Stimulated activated CD4-positive, alpha-beta T cell treated with anti-CD3 and anti-CD28 coated beads, Interleukin-1b, Interleukin-23, amount 100 ng/mL, for 24 hours (primary cell): Measurements from ENCODE around the gene SYTL2.
A peak's percentile ranks its signal among the peaks of the same experiment; 100 is the strongest.
"Not testable (repeated sequence)": the region's sequence is repeated elsewhere in the genome, so short reads cannot be mapped to it uniquely, and the experiment has no call there.

Experiments
- DNase-seq, 4 experiments: peaks; one replicate each; pipeline ENCODE4 v3.0.0-alpha.2; 2020; ENCODE audit warnings: low read depth in 4 of 4, low spot score in 1 of 4

The SYTL2 gene

DNA sequence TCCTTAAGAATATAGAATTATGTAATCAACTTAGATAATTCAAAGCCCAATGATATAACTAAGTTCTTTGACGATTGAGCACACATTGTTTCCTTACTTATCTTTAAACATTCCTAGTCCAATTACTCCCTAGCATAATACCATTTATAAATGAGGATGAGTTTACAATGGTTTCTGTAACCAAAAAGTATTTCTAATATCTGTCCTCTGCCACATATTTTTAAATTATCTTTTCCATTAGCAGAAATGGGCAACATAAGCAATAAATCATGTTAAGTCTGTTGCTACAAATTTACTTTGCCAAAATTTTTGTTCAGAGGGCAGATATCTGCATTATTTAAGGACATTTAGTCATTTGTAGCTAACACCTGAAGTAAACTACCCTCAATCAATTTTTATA lies 152.8 kb downstream of the SYTL2 start:
- DNase-seq = no peak

DNA sequence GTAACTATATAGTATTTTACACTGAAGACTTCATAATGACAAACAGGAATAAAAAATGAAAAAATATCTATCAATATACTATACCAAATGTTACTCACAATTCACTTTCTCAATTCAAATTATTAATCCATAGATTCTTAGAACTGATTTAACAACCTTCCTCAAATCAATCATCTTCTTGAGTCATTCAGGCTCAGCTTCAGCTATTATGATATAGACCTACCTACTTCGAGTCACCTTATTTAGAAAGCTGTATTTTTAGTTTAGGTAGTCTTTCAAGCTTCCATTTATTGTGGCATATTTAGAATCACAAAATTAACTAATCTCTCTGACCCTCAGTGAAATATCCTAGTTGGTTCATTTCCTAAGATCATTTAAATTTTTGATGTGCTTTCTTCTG lies 154.2 kb downstream of the SYTL2 start:
- DNase-seq = no peak

DNA sequence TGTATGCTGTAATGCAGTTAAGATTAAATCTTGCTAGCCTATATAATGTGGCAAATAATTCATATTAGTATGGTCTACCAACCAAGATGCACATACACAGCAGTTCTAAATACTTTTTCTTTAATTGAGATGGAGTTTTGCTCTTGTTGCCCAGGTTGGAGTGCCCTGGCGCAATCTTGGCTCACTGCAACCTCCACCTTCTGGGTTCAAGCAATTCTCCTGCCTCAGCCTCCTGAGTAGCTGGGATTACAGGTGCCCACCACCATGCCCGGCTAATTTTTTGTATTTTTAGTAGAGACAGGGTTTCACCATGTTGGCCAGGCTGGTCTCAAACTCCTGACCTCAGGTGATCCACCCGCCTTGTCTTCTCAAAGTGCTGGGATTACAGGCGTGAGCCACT lies 156.6 kb downstream of the SYTL2 start:
- DNase-seq = not testable (repeated sequence)

DNA sequence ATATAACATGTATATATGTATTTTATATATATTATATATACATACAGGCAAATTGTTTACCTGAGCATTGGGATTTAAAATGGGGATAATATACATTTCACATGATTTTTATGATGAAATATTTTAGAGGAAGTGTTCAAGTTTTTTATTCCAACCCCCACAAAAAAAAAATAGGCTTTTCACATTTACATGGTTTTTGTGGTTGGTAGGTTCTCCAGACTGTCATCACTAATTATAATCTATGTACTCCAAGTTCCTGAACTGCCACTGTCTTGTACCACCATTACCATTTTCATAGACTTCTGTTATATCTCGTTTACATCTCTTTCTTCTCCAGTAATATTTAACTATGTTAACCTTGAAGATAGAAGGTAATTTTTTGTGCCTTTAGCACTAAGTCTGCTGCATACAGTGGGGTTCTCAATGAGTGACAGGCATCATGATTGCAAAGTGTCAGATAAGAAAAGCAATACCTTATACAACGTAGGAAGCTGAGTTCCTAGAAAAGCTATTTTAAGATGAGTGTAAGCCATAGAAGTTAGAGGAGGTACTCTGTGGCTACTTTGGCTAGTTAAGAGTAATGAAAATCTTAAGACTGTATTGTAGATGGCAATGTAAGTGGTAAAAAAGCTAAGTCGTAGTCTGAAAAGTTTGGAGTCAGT lies 158.0 kb downstream of the SYTL2 start:
- DNase-seq = no peak

DNA sequence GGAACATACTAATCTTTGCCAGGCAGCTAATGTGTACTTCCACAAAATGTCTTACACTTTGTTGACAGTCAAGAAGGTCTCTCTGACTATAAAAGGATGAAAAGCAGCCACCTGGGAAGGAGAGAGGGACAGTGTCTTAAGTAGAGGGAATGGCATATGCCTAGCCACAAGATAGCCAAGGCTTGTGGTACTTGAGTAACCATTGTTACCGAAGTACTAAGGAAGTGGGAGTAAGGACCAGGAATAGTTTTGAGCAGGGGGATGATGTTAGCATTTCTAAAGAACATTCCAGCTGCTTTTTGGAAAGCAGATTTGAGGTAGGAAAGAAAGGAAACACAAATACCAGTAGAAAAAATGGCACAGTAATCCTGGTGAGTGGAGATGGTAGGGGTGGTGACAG lies 159.8 kb downstream of the SYTL2 start:
- DNase-seq = no peak

DNA sequence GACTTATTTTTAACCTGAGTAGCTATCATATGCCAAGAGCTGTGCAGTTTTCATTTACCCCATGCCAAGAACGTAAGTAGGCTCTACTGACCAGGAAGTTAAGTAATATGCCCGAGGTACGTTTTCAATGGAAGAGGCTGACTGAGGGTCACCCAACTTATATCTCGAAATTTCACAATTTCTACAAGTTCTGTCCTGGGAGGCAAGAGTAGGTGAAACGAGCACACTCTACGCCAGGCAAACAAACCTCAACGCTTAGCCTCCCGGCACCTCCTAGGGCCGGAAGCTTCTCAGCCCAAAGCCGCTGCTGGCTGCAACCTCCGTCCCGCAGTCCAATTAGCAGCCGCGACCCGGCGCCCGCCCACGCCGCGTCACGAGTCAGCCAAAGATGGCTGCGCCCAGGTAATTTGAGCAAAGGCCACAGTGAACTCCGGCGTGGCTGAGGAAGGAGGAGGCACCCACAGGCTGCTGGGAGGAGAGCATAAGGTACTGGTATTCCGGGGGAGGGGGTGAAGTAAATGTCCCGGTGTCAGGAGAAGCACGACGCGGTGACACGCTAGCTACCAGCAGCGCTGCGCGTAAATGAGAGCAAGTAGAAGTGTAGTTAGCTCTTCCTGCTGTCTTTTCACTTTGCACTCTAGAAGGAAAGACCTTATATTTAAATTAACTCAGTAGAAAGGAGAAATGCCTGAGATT lies 163.2 kb downstream of the SYTL2 start, which contains the start of gene TMEM126A:
TMEM126A (plus strand) TSS at position 364 of the 696 bp plus-strand sequence. CDS start 2,289 bp downstream, outside the sequence.
- peak; percentile 81 to 91 (median 89) for DNase-seq

DNA sequence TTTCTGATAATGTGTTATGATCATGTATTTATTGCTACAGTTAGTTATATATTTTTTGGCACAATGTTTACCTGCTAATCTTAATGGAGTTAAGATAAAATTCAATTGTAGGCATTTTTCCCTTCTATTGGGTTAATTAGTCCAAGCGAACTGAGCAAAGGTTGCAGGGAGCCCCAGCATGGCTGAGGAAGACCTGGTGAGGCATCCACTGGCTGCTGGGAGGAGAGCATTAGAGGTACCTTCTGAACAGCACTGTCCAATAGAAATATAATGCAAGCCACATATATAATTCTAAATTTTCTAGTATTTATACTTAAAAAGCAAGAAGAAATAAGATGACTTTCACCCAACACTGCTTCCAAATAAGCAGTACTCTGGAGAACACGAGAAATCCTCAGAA lies 163.9 kb downstream of the SYTL2 start:
- no peak for DNase-seq
